Fibroblast of skin of right biceps (primary cell): ENCODE results near the gene STX4.
"Not testable (repeated sequence)": the region's sequence is repeated elsewhere in the genome, so short reads cannot be mapped to it uniquely, and the experiment has no call there.

ENCODE experiments used
- DNase-seq: peaks from one replicate; pipeline ENCODE4 v3.0.0-alpha.2; 2013

STX4 gene

GRCh38 chr16:30998852-30999761, 34.3 kb upstream of the STX4 start:
- DNase-seq = no peak

GRCh38 chr16:31000671-31001382, 32.5 kb upstream of the STX4 start:
- DNase-seq = no peak

- no peak for DNase-seq
Observed at GRCh38 chr16:31001507-31002249, 31.7 kb upstream of the STX4 start.

- no peak for DNase-seq
Observed at GRCh38 chr16:31002250-31002700, 31.1 kb upstream of the STX4 start.

GRCh38 chr16:31002862-31003341, 30.5 kb upstream of the STX4 start:
- DNase-seq = no peak

GRCh38 chr16:31003744-31004143, 29.6 kb upstream of the STX4 start:
- no peak for DNase-seq

- DNase-seq = no peak
Observed at GRCh38 chr16:31004658-31005057, 28.7 kb upstream of the STX4 start.

- no peak for DNase-seq
Observed at GRCh38 chr16:31005350-31006085, 27.8 kb upstream of the STX4 start.

GRCh38 chr16:31006086-31006385, 27.3 kb upstream of the STX4 start:
- peak; percentile 36 for DNase-seq

- DNase-seq = no peak
Observed at GRCh38 chr16:31006589-31006988, 26.8 kb upstream of the STX4 start.

GRCh38 chr16:31007684-31008083, 25.7 kb upstream of the STX4 start:
- DNase-seq = no peak

GRCh38 chr16:31008149-31008548, 25.2 kb upstream of the STX4 start:
- peak; percentile 91 for DNase-seq

GRCh38 chr16:31008551-31008950, 24.8 kb upstream of the STX4 start:
- no peak for DNase-seq

GRCh38 chr16:31009120-31009519, 24.2 kb upstream of the STX4 start:
- DNase-seq = no peak

- DNase-seq = no peak
Observed at GRCh38 chr16:31009894-31010584, 23.3 kb upstream of the STX4 start.

- DNase-seq = peak; percentile 58
Observed at GRCh38 chr16:31010585-31011325, 22.6 kb upstream of the STX4 start, which contains the start of gene STX1B. Gene STX1B (minus strand): TSS chr16:31010638. CDS start chr16:31010396, 242 bp downstream.

GRCh38 chr16:31011815-31012214, 21.5 kb upstream of the STX4 start:
- not testable (repeated sequence) for DNase-seq

- not testable (repeated sequence) for DNase-seq
Observed at GRCh38 chr16:31013292-31013691, 20.1 kb upstream of the STX4 start.

GRCh38 chr16:31016018-31016417, 17.3 kb upstream of the STX4 start:
- peak; percentile 7 for DNase-seq

- DNase-seq = not testable (repeated sequence)
Observed at GRCh38 chr16:31017756-31018155, 15.6 kb upstream of the STX4 start.

GRCh38 chr16:31020536-31020935, 12.8 kb upstream of the STX4 start:
- no peak for DNase-seq
